GM12872 (cell line): ENCODE measurements around the gene CLSTN2.

Source experiments
- CTCF ChIP-seq: IDR thresholded peaks from 3 replicates; pipeline ENCODE4 v1.5.1; 2011; ENCODE audit warnings: low read depth, mild to moderate bottlenecking, low read length, moderate library complexity; ENCODE audit not compliant: insufficient read depth

Gene CLSTN2

GRCh38 chr3:140576449-140576848, 641.5 kb downstream of the CLSTN2 start:
- TF ChIP-seq CTCF, result no peak

GRCh38 chr3:140577911-140578310, 642.9 kb downstream of the CLSTN2 start:
- TF ChIP-seq CTCF, result no peak

GRCh38 chr3:140579260-140579659, 644.3 kb downstream of the CLSTN2 start:
- TF ChIP-seq CTCF, result 0 out of 3 replicates have a peak, but pooled peaks have one; percentile 21

DNA sequence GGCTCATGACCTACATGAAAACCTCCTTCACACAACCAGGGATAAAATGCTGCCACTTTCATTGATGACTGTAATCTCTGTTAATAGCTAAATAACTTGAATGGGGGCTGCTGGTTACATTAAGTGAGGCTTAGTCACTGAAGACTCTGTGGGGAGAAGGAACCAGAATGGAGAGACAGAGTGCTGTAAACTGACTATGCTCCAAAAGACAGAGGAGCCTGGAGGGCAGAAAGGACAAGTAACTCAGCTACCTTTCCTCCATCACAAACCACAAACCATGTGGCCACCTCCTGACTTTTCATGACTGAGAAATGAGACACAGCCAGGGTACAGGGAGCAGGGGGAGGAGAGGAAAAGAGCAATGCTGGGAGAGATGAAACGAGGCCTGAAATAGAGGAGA, 645.8 kb downstream of the CLSTN2 start:
- TF ChIP-seq CTCF, result no peak

DNA sequence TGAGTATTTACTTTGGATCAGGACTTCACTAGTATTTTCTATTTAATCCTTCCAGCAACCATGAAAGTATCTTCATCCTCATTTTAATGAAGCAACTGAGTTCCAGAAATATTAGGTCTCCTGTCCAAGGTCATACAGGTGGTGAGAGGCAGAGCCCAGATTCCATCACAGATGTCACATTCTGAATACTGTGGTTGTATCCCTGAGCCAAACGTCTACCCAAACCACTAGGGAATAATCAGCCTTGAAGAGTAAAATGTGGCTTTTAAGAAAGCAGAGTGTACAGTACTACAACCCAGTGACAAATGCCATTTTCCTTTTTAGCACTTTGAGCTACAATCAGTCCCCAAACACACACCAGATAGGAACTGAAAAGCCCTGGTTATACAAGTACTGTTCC, 649.6 kb downstream of the CLSTN2 start:
- TF ChIP-seq CTCF, result no peak

- no peak for TF ChIP-seq CTCF
These were observed 650.8 kb downstream of the CLSTN2 start for GRCh38 chr3:140585828-140586227.

GRCh38 chr3:140586311-140586710, 651.3 kb downstream of the CLSTN2 start:
- no peak for TF ChIP-seq CTCF

GRCh38 chr3:140588558-140588957, 653.6 kb downstream of the CLSTN2 start:
- TF ChIP-seq CTCF, result no peak
